ENCODE data around the gene MCM3. TPM values are rescaled to one million over a fixed set of nuclear protein-coding genes. Genes with fewer than 3 reads are reported as not detected.

MCM3 gene
- total RNA-seq, 1 donor from 2014 or later: 21.6 TPM

GRCh38 chr6:52243282-52243893 lies 41.2 kb downstream of the MCM3 start:
- H3K27me3 ChIP-seq (ENCODE audit: insufficient read depth, low read length): peaks cover 6% of the 10 kb centered on the region
- Mint-ChIP-seq H3K4me3 (ENCODE audit: unreplicated experiment) (no peak overlapping the region), H3K27me3 (ENCODE audit: low read depth, unreplicated experiment) (peaks cover 11% of the 10 kb centered on the region), H3K9me3 (ENCODE audit: unreplicated experiment) (no peaks in the 10 kb centered on the region), H3K4me1 (ENCODE audit: low read depth, unreplicated experiment) (no peaks in the 10 kb centered on the region), H3K27ac (ENCODE audit: unreplicated experiment) (no peak overlapping the region), H3K36me3 (ENCODE audit: low read depth, unreplicated experiment) (no peaks in the 10 kb centered on the region)
- no peaks in the 10 kb centered on the region for H3K79me2 ChIP-seq (ENCODE audit: insufficient read depth, low read length)
- no peak overlapping the region for H3K4me3 ChIP-seq (ENCODE audit: insufficient read depth, low read depth, low read length)
- H3K4me1 ChIP-seq (ENCODE audit: insufficient read depth, low read length): no peaks in the 10 kb centered on the region
- H3K36me3 ChIP-seq (ENCODE audit: insufficient read depth, low read length): no peaks in the 10 kb centered on the region
- no peak for FAIRE-seq
- DNase-seq (ENCODE audit: low read depth): no peak
- no peaks in the 10 kb centered on the region for H4K20me1 ChIP-seq (ENCODE audit: insufficient read depth, low read length)
- no peak overlapping the region for H2AFZ ChIP-seq (ENCODE audit: low read depth, low read length)
- no peak overlapping the region for H3K9ac ChIP-seq (ENCODE audit: low read length)
- no peak overlapping the region for H3K4me2 ChIP-seq (ENCODE audit: low read length)
- no peak overlapping the region for H3K27ac ChIP-seq (ENCODE audit: low read depth, low read length)
- no peaks in the 10 kb centered on the region for H3K9me3 ChIP-seq (ENCODE audit: insufficient read depth, low read depth, low read length)
- TF ChIP-seq EZH2 (IDR thresholded peaks at IDR 0.05; ENCODE audit: insufficient read depth, low read length): no peak
- TF ChIP-seq, protein P1, sequence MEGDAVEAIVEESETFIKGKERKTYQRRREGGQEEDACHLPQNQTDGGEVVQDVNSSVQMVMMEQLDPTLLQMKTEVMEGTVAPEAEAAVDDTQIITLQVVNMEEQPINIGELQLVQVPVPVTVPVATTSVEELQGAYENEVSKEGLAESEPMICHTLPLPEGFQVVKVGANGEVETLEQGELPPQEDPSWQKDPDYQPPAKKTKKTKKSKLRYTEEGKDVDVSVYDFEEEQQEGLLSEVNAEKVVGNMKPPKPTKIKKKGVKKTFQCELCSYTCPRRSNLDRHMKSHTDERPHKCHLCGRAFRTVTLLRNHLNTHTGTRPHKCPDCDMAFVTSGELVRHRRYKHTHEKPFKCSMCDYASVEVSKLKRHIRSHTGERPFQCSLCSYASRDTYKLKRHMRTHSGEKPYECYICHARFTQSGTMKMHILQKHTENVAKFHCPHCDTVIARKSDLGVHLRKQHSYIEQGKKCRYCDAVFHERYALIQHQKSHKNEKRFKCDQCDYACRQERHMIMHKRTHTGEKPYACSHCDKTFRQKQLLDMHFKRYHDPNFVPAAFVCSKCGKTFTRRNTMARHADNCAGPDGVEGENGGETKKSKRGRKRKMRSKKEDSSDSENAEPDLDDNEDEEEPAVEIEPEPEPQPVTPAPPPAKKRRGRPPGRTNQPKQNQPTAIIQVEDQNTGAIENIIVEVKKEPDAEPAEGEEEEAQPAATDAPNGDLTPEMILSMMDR (IDR thresholded peaks at IDR 0.05; ENCODE audit: insufficient read depth, low read depth, low read length): no peak

DNA sequence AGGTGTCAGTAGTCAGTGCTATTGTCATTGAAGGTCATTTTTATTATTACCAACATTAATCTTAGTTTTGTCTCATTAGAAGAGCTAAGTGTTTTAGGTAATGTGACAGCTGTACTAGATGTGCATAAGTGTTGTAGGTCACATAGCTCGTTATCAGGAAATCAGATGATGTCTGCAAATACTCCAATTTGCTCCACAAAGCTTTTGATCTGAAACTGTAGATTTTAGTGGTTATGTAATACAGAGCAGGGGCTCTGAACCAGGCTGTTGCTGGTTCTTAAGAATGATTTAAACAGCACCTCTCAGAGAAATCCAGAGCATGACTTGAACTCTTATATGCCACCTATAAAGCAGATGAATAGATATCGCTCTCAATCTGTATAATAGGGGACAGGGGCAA lies 42.7 kb downstream of the MCM3 start:
- H2AFZ ChIP-seq (ENCODE audit: low read depth, low read length): no peak overlapping the region
- TF ChIP-seq EZH2 (IDR thresholded peaks at IDR 0.05; ENCODE audit: insufficient read depth, low read length): no peak
- TF ChIP-seq, protein P1 (IDR thresholded peaks at IDR 0.05; ENCODE audit: insufficient read depth, low read depth, low read length): no peak
- H3K27me3 ChIP-seq (ENCODE audit: insufficient read depth, low read length): peaks cover 7% of the 10 kb centered on the region
- FAIRE-seq (no peak), DNase-seq (ENCODE audit: low read depth) (no peak)
- no peak overlapping the region for H3K27ac ChIP-seq (ENCODE audit: low read depth, low read length)
- no peaks in the 10 kb centered on the region for H3K4me1 Mint-ChIP-seq (ENCODE audit: low read depth, unreplicated experiment)
- H3K27ac Mint-ChIP-seq (ENCODE audit: unreplicated experiment): no peak overlapping the region
- H3K79me2 ChIP-seq (ENCODE audit: insufficient read depth, low read length): no peaks in the 10 kb centered on the region
- H3K36me3 ChIP-seq (ENCODE audit: insufficient read depth, low read length): no peaks in the 10 kb centered on the region
- H3K36me3 Mint-ChIP-seq (ENCODE audit: low read depth, unreplicated experiment): no peaks in the 10 kb centered on the region
- no peak overlapping the region for H3K9ac ChIP-seq (ENCODE audit: low read length)
- H3K4me2 ChIP-seq (ENCODE audit: low read length): no peak overlapping the region
- H3K4me3 ChIP-seq (ENCODE audit: insufficient read depth, low read depth, low read length): no peak overlapping the region
- no peaks in the 10 kb centered on the region for H4K20me1 ChIP-seq (ENCODE audit: insufficient read depth, low read length)
- no peaks in the 10 kb centered on the region for H3K9me3 Mint-ChIP-seq (ENCODE audit: unreplicated experiment)
- H3K9me3 ChIP-seq (ENCODE audit: insufficient read depth, low read depth, low read length): no peaks in the 10 kb centered on the region
- H3K4me1 ChIP-seq (ENCODE audit: insufficient read depth, low read length): no peaks in the 10 kb centered on the region
- H3K27me3 Mint-ChIP-seq (ENCODE audit: low read depth, unreplicated experiment): peaks cover 11% of the 10 kb centered on the region
- no peak overlapping the region for H3K4me3 Mint-ChIP-seq (ENCODE audit: unreplicated experiment)
